ENCODE data around the gene RBBP8NL.

Gene RBBP8NL

GRCh38 chr20:62473717-62474603, 46.6 kb upstream of the RBBP8NL start:
- in situ Hi-C loops (cut with HindIII; ENCODE audit: low sequenced_read_pairs): no loop called here

GRCh38 chr20:62472941-62473585, 45.7 kb upstream of the RBBP8NL start:
- in situ Hi-C loops (cut with HindIII; ENCODE audit: low sequenced_read_pairs): no loop called here
- no peak overlapping the region for H3K4me3 ChIP-seq (ENCODE audit: low read depth, low read length)
- no peak for DNase-seq (ENCODE audit: low read depth)
- TF ChIP-seq CTCF (IDR thresholded peaks at IDR 0.05; ENCODE audit: low read depth, low read length, missing control alignments): no peak

More at GRCh38 chr20:62473717-62474603, 46.6 kb upstream of the RBBP8NL start:
- H3K4me3 ChIP-seq (ENCODE audit: low read depth, low read length): no peak overlapping the region
- DNase-seq (ENCODE audit: low read depth): no peak
- TF ChIP-seq CTCF (IDR thresholded peaks at IDR 0.05; ENCODE audit: low read depth, low read length, missing control alignments): no peak

- in situ Hi-C loops (cut with HindIII; ENCODE audit: low sequenced_read_pairs): no loop called here
- TF ChIP-seq CTCF (IDR thresholded peaks at IDR 0.05; ENCODE audit: low read depth, low read length, missing control alignments): no peak
Measured at GRCh38 chr20:62472138-62472940, 45.0 kb upstream of the RBBP8NL start.

GRCh38 chr20:62470459-62470858, 43.1 kb upstream of the RBBP8NL start:
- TF ChIP-seq CTCF (IDR thresholded peaks at IDR 0.05; ENCODE audit: low read depth, low read length, missing control alignments): no peak
- no peak overlapping the region for H3K4me3 ChIP-seq (ENCODE audit: low read depth, low read length)
- DNase-seq (ENCODE audit: low read depth): no peak
- in situ Hi-C loops (cut with HindIII; ENCODE audit: low sequenced_read_pairs): no loop called here

More at GRCh38 chr20:62472138-62472940, 45.0 kb upstream of the RBBP8NL start:
- H3K4me3 ChIP-seq (ENCODE audit: low read depth, low read length): no peak overlapping the region
- DNase-seq (ENCODE audit: low read depth): no peak

- H3K4me3 ChIP-seq (ENCODE audit: low read depth, low read length): no peak overlapping the region
- TF ChIP-seq CTCF (IDR thresholded peaks at IDR 0.05; ENCODE audit: low read depth, low read length, missing control alignments): no peak
- in situ Hi-C loops (cut with HindIII; ENCODE audit: low sequenced_read_pairs): no loop called here
- no peak for DNase-seq (ENCODE audit: low read depth)
Measured at GRCh38 chr20:62470001-62470400, 42.7 kb upstream of the RBBP8NL start.

GRCh38 chr20:62469352-62469751, 42.0 kb upstream of the RBBP8NL start:
- DNase-seq (ENCODE audit: low read depth): no peak
- no peak overlapping the region for H3K4me3 ChIP-seq (ENCODE audit: low read depth, low read length)
- in situ Hi-C loops (cut with HindIII; ENCODE audit: low sequenced_read_pairs): no loop called here
- no peak for TF ChIP-seq CTCF (IDR thresholded peaks at IDR 0.05; ENCODE audit: low read depth, low read length, missing control alignments)
